Kasumi-1 (cell line): ENCODE results near the gene RILP.

Experiments
- DNase-seq, 2 experiments: peaks; one replicate each; lab custom pipeline; 2025; lab: John Stamatoyannopoulos, UW

Gene RILP

GRCh38 chr17:1629504-1630310 lies 20.0 kb downstream of the RILP start:
- peak; percentile 24 to 41 for DNase-seq

GRCh38 chr17:1628856-1629503 lies 20.7 kb downstream of the RILP start:
- peak; percentile 51 to 61 for DNase-seq

- peak; percentile 12 to 24 for DNase-seq
Measured at GRCh38 chr17:1627982-1628855, 21.4 kb downstream of the RILP start, which contains the start of gene SLC43A2. Gene SLC43A2, minus strand, starts transcription at chr17:1628834. Its CDS starts 960 bp downstream, at chr17:1627874.

- peak; percentile 55 to 65 for DNase-seq
Measured at GRCh38 chr17:1627182-1627981, 22.3 kb downstream of the RILP start.

- DNase-seq, result no peak
Measured at GRCh38 chr17:1626333-1626732, 23.3 kb downstream of the RILP start.

- no peak for DNase-seq
Measured at GRCh38 chr17:1625581-1625980, 24.1 kb downstream of the RILP start.

GRCh38 chr17:1625053-1625452 lies 24.6 kb downstream of the RILP start:
- DNase-seq, result no peak

- DNase-seq, result no peak
Measured at GRCh38 chr17:1624650-1625049, 25.0 kb downstream of the RILP start.

GRCh38 chr17:1623057-1623630 lies 26.5 kb downstream of the RILP start:
- no peak for DNase-seq

GRCh38 chr17:1621273-1621954 lies 28.3 kb downstream of the RILP start:
- DNase-seq, result no peak

GRCh38 chr17:1620486-1620885 lies 29.2 kb downstream of the RILP start:
- no peak for DNase-seq

GRCh38 chr17:1617620-1618174 lies 32.0 kb downstream of the RILP start:
- no peak for DNase-seq

GRCh38 chr17:1616101-1616500 lies 33.6 kb downstream of the RILP start:
- DNase-seq, result no peak

- no peak for DNase-seq
Measured at GRCh38 chr17:1612400-1612799, 37.3 kb downstream of the RILP start.

GRCh38 chr17:1611715-1612114 lies 38.0 kb downstream of the RILP start:
- DNase-seq, result no peak

GRCh38 chr17:1608676-1609075 lies 41.0 kb downstream of the RILP start:
- no peak for DNase-seq

GRCh38 chr17:1607971-1608320 lies 41.7 kb downstream of the RILP start:
- no peak for DNase-seq

- no peak for DNase-seq
Measured at GRCh38 chr17:1606352-1606985, 43.2 kb downstream of the RILP start.

- DNase-seq, result no peak
Measured at GRCh38 chr17:1605681-1606351, 43.9 kb downstream of the RILP start.
